NCI-H1694 treated with DMSO at 0.1 percent for 48 hours (cell line): ENCODE measurements around the gene DBNDD1.

Experiments used
- DNase-seq: peaks from one replicate; lab custom pipeline; 2025; lab: John Stamatoyannopoulos, UW

The DBNDD1 gene

GRCh38 chr16:89961920-89962319, 57.3 kb downstream of the DBNDD1 start:
- DNase-seq = no peak

GRCh38 chr16:89960966-89961365, 58.3 kb downstream of the DBNDD1 start:
- DNase-seq = no peak

GRCh38 chr16:89958596-89958995, 60.7 kb downstream of the DBNDD1 start:
- DNase-seq = no peak

- no peak for DNase-seq
Measured at GRCh38 chr16:89958068-89958467, 61.2 kb downstream of the DBNDD1 start.

GRCh38 chr16:89957216-89957785, 62.0 kb downstream of the DBNDD1 start:
- DNase-seq = no peak

GRCh38 chr16:89956505-89957215, 62.6 kb downstream of the DBNDD1 start:
- no peak for DNase-seq

GRCh38 chr16:89955001-89955685, 64.1 kb downstream of the DBNDD1 start:
- no peak for DNase-seq
